HT1080 (cell line): ENCODE measurements around the gene STRAP. TPM values are rescaled to one million over a fixed set of nuclear protein-coding genes. Genes with fewer than 3 reads are reported as not detected.

Experiments
- DNase-seq: peaks from one replicate; pipeline ENCODE4 v3.0.0-alpha.2; 2015; ENCODE audit warnings: low read depth
- polyA plus RNA-seq, 2 experiments: library from polyadenylated mRNA; depleted of rRNA; stranded (reverse); fragments of >200 nt; gene quantifications; 2 replicates each; pipeline ENCODE4 v1.2.3, GENCODE V29; 2015
- total RNA-seq: library from RNA; depleted of rRNA; stranded (reverse); fragments of >200 nt; shearing (Covaris generic); gene quantifications from 2 replicates; pipeline ENCODE4 v1.2.3, GENCODE V29; 2014; rRNA removed

Gene STRAP
- 116 and 118 TPM in 2 replicates for total RNA-seq
- polyA plus RNA-seq (2015; cell fraction: cytosol; rRNA removed) = 342 and 365 TPM in 2 replicates
- 187 and 200 TPM in 2 replicates for polyA plus RNA-seq (2015; cell fraction: nucleus; rRNA removed)

GRCh38 chr12:15882118-15882971 lies at the start of gene STRAP:
Gene STRAP, plus strand, starts transcription at chr12:15882387. Its CDS starts 321 bp downstream, at chr12:15882708.
- peak; percentile 97 for DNase-seq

- DNase-seq = no peak
Observed at GRCh38 chr12:15834575-15834974, 47.6 kb upstream of the STRAP start.

GRCh38 chr12:15837141-15837790 lies 44.9 kb upstream of the STRAP start:
- DNase-seq = no peak

GRCh38 chr12:15839041-15839440 lies 43.1 kb upstream of the STRAP start:
- DNase-seq = no peak

GRCh38 chr12:15839682-15840081 lies 42.5 kb upstream of the STRAP start:
- no peak for DNase-seq

GRCh38 chr12:15842108-15842507 lies 40.1 kb upstream of the STRAP start:
- DNase-seq = peak; percentile 62

DNA sequence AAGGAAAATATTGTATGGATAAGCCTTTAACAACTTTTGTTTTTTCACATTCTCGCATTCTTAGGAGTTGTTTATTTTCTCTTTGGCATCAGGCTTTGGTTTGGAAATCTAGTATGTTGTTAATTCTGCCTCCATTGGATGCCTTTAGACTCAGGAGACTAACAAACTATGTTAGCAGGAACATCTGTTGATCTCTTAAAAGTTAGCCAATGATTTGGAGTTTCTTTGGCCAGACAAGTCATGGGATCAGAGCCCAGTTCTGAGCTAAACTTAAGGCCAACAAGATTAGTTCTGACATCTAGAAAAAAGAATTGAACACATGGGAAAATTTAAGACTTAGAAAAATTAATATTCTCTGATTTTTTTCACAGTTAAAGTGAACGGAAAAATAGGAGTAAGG lies 35.3 kb upstream of the STRAP start:
- DNase-seq = no peak

DNA sequence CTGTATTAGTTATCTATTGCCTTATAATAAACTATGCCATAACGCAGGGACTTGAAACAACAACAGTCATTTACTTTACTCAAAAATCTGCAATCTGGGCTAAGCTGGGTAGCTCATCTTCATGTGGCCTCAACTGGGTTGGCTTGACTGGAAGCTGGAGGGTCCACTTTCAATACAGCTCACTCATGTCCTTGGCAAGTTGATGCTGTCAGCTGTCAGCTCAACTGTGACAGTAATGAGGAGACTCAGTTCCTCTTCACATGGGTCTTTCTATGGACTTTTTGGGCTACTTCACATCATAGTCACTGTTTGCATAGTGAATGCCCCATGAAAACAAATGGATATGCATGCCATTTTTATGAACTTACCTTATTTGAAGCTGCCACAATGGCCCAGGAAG lies 33.6 kb upstream of the STRAP start:
- DNase-seq = no peak

DNA sequence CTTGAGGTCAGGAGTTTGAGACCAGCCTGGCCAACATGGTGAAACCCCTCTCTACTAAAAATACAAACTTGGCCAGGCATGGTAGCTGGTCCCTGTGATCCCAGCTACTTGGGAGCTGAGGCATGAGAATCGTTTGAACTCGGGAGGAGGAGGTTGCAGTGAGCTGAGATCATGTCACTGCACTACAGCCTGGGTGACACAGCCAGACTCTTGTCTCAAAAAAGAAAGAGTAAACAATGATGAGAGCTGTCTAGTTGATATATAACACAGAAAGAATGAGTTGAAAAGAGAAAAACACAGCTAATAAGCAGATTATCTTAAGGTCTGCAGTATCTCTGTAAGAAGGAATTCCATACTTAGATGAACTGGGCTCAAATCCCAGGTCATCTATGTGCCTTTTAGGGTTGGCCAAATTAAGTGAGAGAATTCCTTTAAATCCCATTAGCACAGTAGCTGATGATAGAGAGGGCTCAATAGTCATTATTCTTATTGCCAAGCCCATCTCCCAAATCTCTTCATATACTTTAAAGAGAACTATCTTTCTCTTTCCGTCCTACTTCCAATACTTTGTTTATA lies 31.1 kb upstream of the STRAP start:
- no peak for DNase-seq

GRCh38 chr12:15851919-15852318 lies 30.3 kb upstream of the STRAP start:
- no peak for DNase-seq

DNA sequence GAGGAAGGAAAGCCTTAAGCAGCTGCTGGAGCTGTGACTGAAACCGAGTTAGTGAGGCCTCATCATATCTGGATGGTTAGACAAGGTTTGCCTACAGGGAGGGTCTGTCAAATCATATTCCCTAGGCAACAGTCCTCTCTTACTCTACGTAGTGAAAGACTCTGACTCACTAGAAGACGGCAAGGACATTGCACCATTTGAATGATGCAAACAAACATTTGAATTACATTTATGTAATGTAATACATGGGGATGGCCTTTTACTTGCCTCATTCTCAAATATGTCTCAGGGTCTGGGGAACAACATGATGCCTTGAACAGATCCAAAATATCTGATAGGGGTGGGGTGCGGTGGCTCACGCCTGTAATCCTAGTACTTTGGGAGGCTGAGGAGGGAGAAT lies 29.8 kb upstream of the STRAP start:
- no peak for DNase-seq

- DNase-seq = no peak
Observed at GRCh38 chr12:15853877-15854276, 28.3 kb upstream of the STRAP start.

DNA sequence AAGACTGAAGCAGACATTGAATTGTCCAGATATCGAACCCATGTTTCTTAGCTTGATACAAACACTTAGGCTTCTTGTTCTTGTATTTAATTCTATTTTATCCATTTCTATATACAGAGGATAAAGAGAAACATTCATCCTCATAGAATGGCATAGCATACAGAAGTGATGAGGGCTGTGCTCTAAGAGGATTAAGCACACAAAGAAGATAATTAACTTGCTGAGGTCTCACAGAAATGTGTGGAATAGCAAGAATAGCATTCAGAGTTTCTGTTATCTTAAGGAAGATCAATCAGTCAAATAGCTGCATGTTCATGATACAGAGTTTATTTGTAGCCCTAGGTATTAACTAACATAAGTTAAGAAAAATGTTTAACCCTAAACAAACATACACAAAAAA lies 27.3 kb upstream of the STRAP start:
- DNase-seq = no peak

- DNase-seq = peak; percentile 8
Observed at GRCh38 chr12:15855646-15856045, 26.5 kb upstream of the STRAP start.

DNA sequence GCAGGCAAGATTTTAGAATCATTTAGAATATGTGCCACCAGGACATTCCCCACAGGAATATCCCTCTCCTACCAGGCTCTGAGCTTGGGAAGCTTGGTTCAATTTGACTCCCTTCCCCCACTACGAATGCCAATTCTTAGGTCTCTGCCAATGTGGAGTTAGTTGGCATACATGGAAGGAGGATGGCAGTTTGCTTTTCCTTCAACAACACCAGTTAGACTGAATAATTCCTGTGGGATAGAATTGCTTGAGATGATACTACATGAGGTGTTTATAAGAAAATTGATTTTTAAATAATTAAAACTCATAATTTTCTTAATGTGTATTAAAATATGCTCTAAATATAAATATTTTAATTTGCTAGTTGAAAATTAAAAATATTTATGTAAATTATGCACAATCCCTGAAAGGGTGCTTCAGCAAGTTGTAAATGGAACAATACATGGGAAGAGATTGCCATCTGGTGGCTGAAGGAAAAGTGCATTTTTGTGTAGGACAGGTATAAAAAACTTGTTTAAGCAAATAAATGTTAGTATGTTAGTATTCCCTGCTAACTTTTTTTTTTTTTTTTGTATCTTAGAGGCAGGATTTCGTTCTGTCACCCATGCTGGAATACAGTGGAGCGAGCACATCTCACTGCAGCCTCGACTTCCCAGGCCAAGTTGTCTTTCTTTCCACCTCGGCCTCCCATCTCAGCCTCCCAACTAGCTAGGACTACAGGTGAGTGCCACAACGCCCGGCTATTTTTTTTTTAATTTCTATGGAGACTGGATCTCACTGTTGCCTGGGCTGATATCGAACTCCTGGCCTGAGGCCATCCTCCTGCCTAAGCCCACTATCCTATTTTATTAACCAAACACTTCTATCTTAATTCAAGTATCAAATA lies 25.8 kb upstream of the STRAP start:
- DNase-seq = peak; percentile 46

- DNase-seq = no peak
Observed at GRCh38 chr12:15858353-15858752, 23.8 kb upstream of the STRAP start.

DNA sequence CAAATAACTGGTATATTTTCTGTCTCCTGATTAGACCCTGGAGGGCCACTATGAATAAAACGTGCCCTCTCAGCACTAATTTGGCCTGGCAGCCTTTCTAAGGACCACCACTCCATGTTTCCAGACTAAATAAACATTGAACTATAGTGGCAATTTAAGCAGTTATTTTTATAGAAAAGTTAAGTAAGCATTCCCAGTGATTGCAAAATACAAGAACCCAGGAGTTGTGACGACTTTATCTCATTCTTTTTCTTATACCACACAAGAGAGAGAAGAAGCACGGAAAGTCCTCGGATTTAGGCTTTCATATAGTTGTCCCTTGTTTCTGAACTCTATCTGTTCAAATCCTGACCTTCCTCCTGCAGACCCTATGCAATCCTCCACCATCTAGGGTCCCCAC lies 23.1 kb upstream of the STRAP start:
- DNase-seq = no peak

DNA sequence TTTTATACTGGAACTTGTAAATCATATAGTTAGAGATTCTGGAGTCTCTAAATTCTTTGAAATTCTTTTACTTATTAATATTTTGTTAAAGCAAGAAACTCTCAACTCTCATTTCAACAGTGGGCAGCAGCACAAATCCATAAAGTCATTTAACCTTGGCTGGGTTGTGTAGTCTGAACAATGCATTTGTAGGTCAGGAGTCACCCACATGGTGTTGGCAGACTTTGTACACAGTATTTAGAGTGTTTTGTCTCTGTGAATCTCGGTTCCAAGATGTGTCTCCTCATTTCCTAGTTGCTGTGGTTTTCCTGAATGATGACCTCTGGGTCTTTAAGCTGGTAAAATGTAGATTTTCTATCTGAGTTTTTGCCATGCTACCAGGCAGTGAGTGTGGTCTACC lies 20.8 kb upstream of the STRAP start:
- DNase-seq = no peak

DNA sequence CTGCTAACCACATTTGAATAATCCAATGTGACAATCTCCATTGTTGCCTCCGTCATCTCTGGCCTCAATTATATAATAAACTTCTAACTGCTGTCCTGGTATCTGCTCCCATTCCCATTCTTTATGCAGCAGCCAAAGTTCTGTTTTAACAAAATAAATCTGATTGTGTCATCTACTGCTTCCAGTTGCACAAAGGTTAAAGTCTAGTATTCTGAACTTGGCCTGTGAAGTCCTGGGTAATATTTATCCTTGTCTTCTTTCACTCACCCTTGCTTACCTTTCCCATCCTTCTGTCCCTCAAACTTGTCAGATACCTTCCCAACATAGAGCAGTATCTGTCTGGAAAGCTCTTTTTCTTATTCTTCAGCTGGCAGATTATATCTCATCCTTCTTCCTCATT lies 19.3 kb upstream of the STRAP start:
- DNase-seq = no peak

- DNase-seq = no peak
Observed at GRCh38 chr12:15863372-15863771, 18.8 kb upstream of the STRAP start.

- no peak for DNase-seq
Observed at GRCh38 chr12:15863984-15864383, 18.2 kb upstream of the STRAP start.
